K562 (cell line): Measurements from ENCODE around the gene DCLK2. TPM values are rescaled to one million over a fixed set of nuclear protein-coding genes. Genes with fewer than 3 reads are reported as not detected.

Source experiments
- BRD4 ChIP-seq: fragments of 200-600 bp; sonication (generic); IDR thresholded peaks from 2 replicates; pipeline ENCODE4 v1.6.1; 2017; ENCODE audit warnings: inconsistent platforms
- GMEB1 ChIP-seq: fragments of 250-450 bp; sonication (Bioruptor Pico); IDR thresholded peaks from 2 replicates; pipeline ENCODE4 v1.4.0; 2020; ENCODE audit warnings: mild to moderate bottlenecking
- HIVEP1 ChIP-seq: fragments of 250-450 bp; sonication (Bioruptor Pico); IDR thresholded peaks from 2 replicates; pipeline ENCODE4 v1.4.0; 2020; ENCODE audit warnings: mild to moderate bottlenecking
- KLF1 ChIP-seq: fragments of 450-650 bp; IDR thresholded peaks from 2 replicates; pipeline ENCODE4 v1.6.1; 2016; ENCODE audit warnings: missing genetic modification characterization, missing compliant biosample characterization
- L3MBTL2 ChIP-seq: fragments of 450-650 bp; IDR thresholded peaks from 2 replicates; pipeline ENCODE4 v1.6.1; 2016; ENCODE audit warnings: mild to moderate bottlenecking, moderate library complexity
- SPI1 ChIP-seq: IDR thresholded peaks from 2 replicates; pipeline ENCODE4 v1.6.1; 2011; ENCODE audit warnings: low read depth, low read length, control low read depth, borderline replicate concordance
- TFAP4 ChIP-seq: sonication (generic); formaldehyde crosslinking; IDR thresholded peaks from 2 replicates; pipeline ENCODE4 v1.8.0; 2022; ENCODE audit warnings: missing genetic modification reagents, mild to moderate bottlenecking, moderate library complexity, borderline replicate concordance
- ZBED1 ChIP-seq: IDR thresholded peaks from 2 replicates; pipeline ENCODE4 v1.6.1; 2014
- ZNF232 ChIP-seq: sonication (generic); formaldehyde crosslinking; IDR thresholded peaks from 2 replicates; pipeline ENCODE4 v1.8.0; 2022; ENCODE audit warnings: mild to moderate bottlenecking, missing genetic modification reagents
- polyA plus RNA-seq, 8 experiments: library from polyadenylated mRNA; depleted of rRNA in 4 of 8; stranded (reverse) in 5 of 8; unstranded in 3 of 8; fragments of >200 nt; fragmentation: Nextera tagmentation in 2 of 8; fragmentation: Illumina TruSeq in 1 of 8; extraction: Ambion mirVana in 2 of 8; extraction: Trizol in 1 of 8; gene quantifications; 2 replicates each; pipeline versions ENCODE4 v1.2.1 to v1.2.3, GENCODE V29; 2011 to 2014; ENCODE audit warnings: inconsistent platforms in 1 of 8, missing spikeins in 1 of 8
- total RNA-seq, 7 experiments: library from RNA; depleted of rRNA in 6 of 7; stranded (reverse); fragments of >200 nt in 6 of 7; fragmentation: Illumina TruSeq in 2 of 7; extraction: Trizol in 2 of 7; gene quantifications; 2 replicates each; pipeline versions ENCODE4 v1.2.1 to v1.2.3, GENCODE V29; 2011 to 2021; ENCODE audit warnings: low replicate concordance in 1 of 7
- TF ChIP-seq, protein P1 (sequence below): fragments of 450-650 bp; IDR thresholded peaks from 2 replicates; pipeline ENCODE4 v1.6.1; 2016; ENCODE audit warnings: low read depth
- TF ChIP-seq, protein P2 (sequence below), 2 experiments: fragments of 450-650 bp; IDR thresholded peaks; 2 replicates each; pipeline ENCODE4 v1.6.1; 2018; ENCODE audit warnings: mild to moderate bottlenecking in 2 of 2, low read depth in 1 of 2; ENCODE audit not compliant: partially characterized antibody in 2 of 2

DCLK2 gene
- total and polyA plus RNA-seq, 9 of the 15 experiments (the other 6 are each of a cell fraction or from before 2014, with no cell fraction given), result not detected

DNA sequence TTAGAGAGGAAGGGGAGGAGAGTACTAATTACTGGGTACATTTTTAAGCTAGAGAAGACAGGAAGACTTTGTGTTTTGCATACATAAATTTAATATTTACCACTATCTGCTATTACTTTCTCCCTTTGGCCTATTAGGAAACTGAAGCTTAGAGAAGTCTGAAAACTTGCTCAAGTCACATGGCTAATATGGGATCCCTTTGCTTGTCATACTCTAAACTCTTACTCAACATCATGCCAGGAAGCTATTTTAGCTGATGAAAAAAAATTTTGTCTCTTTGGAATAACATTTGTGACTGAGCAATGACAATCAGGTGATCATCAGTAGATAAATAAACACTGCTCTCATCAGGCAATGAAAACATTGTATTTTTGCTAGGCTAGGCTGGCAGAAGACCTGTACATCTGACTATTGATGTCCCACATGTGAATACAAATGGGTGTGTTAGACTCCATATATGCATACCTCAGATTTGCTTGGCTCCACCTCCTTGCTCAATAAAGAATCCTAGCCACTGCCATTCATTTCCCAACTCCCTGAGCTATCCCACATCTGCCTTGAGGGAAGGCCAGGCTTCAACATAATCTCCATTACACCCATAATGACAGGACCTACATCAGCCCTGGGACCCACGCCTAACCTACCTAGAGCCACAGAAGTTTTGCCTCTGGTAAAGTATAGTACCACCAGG, 17.0 kb upstream of the DCLK2 start (continued):
- TF ChIP-seq BRD4 (no peak), SPI1 (no peak), HIVEP1 (CRISPR knock-in tag) (no peak), ZBED1 (no peak), TFAP4 (CRISPR knock-in tag) (no peak), KLF1 (tag) (no peak), ZNF232 (no peak), L3MBTL2 (no peak), GMEB1 (no peak)
- TF ChIP-seq, protein P1, sequence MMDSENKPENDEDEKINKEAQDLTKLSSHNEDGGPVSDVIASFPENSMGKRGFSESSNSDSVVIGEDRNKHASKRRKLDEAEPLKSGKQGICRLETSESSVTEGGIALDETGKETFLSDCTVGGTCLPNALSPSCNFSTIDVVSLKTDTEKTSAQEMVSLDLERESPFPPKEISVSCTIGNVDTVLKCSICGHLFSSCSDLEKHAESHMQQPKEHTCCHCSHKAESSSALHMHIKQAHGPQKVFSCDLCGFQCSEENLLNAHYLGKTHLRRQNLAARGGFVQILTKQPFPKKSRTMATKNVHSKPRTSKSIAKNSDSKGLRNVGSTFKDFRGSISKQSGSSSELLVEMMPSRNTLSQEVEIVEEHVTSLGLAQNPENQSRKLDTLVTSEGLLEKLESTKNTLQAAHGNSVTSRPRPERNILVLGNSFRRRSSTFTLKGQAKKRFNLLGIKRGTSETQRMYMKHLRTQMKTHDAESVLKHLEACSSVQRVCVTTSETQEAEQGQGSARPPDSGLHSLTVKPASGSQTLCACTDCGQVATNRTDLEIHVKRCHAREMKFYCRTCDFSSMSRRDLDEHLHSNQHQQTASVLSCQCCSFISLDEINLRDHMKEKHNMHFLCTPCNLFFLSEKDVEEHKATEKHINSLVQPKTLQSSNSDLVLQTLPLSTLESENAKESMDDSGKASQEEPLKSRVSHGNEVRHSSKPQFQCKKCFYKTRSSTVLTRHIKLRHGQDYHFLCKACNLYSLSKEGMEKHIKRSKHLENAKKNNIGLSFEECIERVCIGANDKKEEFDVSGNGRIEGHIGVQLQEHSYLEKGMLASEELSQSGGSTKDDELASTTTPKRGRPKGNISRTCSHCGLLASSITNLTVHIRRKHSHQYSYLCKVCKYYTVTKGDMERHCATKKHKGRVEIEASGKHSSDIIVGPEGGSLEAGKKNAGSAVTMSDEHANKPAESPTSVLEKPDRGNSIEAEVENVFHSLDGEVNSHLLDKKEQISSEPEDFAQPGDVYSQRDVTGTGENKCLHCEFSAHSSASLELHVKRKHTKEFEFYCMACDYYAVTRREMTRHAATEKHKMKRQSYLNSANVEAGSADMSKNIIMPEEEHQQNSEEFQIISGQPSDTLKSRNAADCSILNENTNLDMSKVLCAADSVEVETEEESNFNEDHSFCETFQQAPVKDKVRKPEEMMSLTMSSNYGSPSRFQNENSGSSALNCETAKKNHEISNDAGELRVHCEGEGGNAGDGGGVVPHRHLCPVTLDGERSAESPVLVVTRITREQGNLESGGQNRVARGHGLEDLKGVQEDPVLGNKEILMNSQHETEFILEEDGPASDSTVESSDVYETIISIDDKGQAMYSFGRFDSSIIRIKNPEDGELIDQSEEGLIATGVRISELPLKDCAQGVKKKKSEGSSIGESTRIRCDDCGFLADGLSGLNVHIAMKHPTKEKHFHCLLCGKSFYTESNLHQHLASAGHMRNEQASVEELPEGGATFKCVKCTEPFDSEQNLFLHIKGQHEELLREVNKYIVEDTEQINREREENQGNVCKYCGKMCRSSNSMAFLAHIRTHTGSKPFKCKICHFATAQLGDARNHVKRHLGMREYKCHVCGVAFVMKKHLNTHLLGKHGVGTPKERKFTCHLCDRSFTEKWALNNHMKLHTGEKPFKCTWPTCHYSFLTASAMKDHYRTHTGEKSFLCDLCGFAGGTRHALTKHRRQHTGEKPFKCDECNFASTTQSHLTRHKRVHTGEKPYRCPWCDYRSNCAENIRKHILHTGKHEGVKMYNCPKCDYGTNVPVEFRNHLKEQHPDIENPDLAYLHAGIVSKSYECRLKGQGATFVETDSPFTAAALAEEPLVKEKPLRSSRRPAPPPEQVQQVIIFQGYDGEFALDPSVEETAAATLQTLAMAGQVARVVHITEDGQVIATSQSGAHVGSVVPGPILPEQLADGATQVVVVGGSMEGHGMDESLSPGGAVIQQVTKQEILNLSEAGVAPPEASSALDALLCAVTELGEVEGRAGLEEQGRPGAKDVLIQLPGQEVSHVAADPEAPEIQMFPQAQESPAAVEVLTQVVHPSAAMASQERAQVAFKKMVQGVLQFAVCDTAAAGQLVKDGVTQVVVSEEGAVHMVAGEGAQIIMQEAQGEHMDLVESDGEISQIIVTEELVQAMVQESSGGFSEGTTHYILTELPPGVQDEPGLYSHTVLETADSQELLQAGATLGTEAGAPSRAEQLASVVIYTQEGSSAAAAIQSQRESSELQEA, result no peak
- TF ChIP-seq, protein P2, sequence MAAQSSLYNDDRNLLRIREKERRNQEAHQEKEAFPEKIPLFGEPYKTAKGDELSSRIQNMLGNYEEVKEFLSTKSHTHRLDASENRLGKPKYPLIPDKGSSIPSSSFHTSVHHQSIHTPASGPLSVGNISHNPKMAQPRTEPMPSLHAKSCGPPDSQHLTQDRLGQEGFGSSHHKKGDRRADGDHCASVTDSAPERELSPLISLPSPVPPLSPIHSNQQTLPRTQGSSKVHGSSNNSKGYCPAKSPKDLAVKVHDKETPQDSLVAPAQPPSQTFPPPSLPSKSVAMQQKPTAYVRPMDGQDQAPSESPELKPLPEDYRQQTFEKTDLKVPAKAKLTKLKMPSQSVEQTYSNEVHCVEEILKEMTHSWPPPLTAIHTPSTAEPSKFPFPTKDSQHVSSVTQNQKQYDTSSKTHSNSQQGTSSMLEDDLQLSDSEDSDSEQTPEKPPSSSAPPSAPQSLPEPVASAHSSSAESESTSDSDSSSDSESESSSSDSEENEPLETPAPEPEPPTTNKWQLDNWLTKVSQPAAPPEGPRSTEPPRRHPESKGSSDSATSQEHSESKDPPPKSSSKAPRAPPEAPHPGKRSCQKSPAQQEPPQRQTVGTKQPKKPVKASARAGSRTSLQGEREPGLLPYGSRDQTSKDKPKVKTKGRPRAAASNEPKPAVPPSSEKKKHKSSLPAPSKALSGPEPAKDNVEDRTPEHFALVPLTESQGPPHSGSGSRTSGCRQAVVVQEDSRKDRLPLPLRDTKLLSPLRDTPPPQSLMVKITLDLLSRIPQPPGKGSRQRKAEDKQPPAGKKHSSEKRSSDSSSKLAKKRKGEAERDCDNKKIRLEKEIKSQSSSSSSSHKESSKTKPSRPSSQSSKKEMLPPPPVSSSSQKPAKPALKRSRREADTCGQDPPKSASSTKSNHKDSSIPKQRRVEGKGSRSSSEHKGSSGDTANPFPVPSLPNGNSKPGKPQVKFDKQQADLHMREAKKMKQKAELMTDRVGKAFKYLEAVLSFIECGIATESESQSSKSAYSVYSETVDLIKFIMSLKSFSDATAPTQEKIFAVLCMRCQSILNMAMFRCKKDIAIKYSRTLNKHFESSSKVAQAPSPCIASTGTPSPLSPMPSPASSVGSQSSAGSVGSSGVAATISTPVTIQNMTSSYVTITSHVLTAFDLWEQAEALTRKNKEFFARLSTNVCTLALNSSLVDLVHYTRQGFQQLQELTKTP (IDR thresholded peaks at IDR 0.05; ENCODE audit: low read depth in 1 of 2, partially characterized antibody in 2 of 2), result no peak
- TF ChIP-seq, all 486 proteins: peak for 0
